Measurements from ENCODE around the gene OBSCN. TPM values are rescaled to one million over a fixed set of nuclear protein-coding genes. Genes with fewer than 3 reads are reported as not detected.

Gene OBSCN
- total and polyA plus RNA-seq, 2 donors (not counting 3 experiments of a cell fraction or from before 2014, with no cell fraction given): 1.5 to 2.9 TPM

- Histone ChIP-seq H3K4me3 (replicated peaks in 1 of 3; ENCODE audit: insufficient read depth in 1 of 3, low read depth in 1 of 3, low read length in 3 of 3) (no peak overlapping the region), H3K27me3 (ENCODE audit: control insufficient read depth in 2 of 2, insufficient read depth in 2 of 2, low read length in 2 of 2) (peaks cover 9 to 11% of the 10 kb centered on the region in 2 experiments), H3K9me3 (replicated peaks; ENCODE audit: control insufficient read depth, insufficient read depth, low read length) (no peaks in the 10 kb centered on the region), H3K27ac (ENCODE audit: insufficient read depth, low read depth, low read length) (no peak overlapping the region), H4K20me1 (replicated peaks; ENCODE audit: control insufficient read depth, extremely low read depth, insufficient read depth, low read length) (no peaks in the 10 kb centered on the region), H3K9ac (replicated peaks; ENCODE audit: extremely low read depth, insufficient read depth, low read length) (no peak overlapping the region), H3K36me3 (ENCODE audit: control insufficient read depth in 2 of 2, extremely low read depth in 1 of 2, insufficient read depth in 2 of 2, low read length in 2 of 2) (no peaks in the 10 kb centered on the region), H2AFZ (ENCODE audit: low read depth, low read length) (no peak overlapping the region), H3K79me2 (ENCODE audit: control insufficient read depth, insufficient read depth, low read length) (no peaks in the 10 kb centered on the region), H3K4me1 (ENCODE audit: control insufficient read depth, extremely low read depth, insufficient read depth, low read length) (peaks cover 3% of the 10 kb centered on the region), H3K9me1 (replicated peaks; ENCODE audit: control insufficient read depth, extremely low read depth, insufficient read depth, low read length) (no peaks in the 10 kb centered on the region), H3K4me2 (ENCODE audit: insufficient read depth, low read length) (no peak overlapping the region)
- dilution Hi-C loops (cut with MboI; ENCODE audit: extremely low pct_ligation_motif_present, low sequenced_read_pairs): no loop called here
- no TSS peak for BruUV-seq (replicated peaks)
- FAIRE-seq (no peak), DNase-seq (ENCODE audit: low read depth, low spot score) (no peak)
- CTCF ChIA-PET: interaction anchor here (0.9 kb wide), 1 partner anchor 9 kb away, joined by 3 read pairs; no protein-coding TSS in a partner anchor
- TF ChIP-seq CTCF (IDR thresholded peaks at IDR 0.05; ENCODE audit: extremely low read depth in 1 of 2, insufficient read depth in 1 of 2, low read depth in 1 of 2, low read length in 2 of 2) (no peak), JUN (IDR thresholded peaks at IDR 0.05; ENCODE audit: borderline replicate concordance, insufficient read depth, insufficient read length, low read depth) (no peak), POLR2A (IDR thresholded peaks at IDR 0.05; ENCODE audit: low read depth, low read length) (no peak), EZH2 (IDR thresholded peaks at IDR 0.05; ENCODE audit: borderline replicate concordance, low read depth, low read length, severe bottlenecking) (no peak)
- POLR2A ChIA-PET: no interaction called here
- intact Hi-C loops (cut with micrococcal nuclease): no loop called here
Measured at GRCh38 chr1:228383773-228384172, 175.9 kb downstream of the OBSCN start.

- ChIA-PET POLR2A (no interaction called here), CTCF (interaction anchor here (1.1 kb wide), 1 partner anchor 8 kb away, joined by 5 read pairs; no protein-coding TSS in a partner anchor)
- FAIRE-seq: no peak
Measured at GRCh38 chr1:228385232-228385631, 177.4 kb downstream of the OBSCN start.

More at GRCh38 chr1:228385232-228385631, 177.4 kb downstream of the OBSCN start:
- Histone ChIP-seq H3K4me2 (ENCODE audit: insufficient read depth, low read length) (no peak overlapping the region), H3K9ac (replicated peaks; ENCODE audit: extremely low read depth, insufficient read depth, low read length) (no peak overlapping the region), H3K9me3 (replicated peaks; ENCODE audit: control insufficient read depth, insufficient read depth, low read length) (no peaks in the 10 kb centered on the region), H4K20me1 (replicated peaks; ENCODE audit: control insufficient read depth, extremely low read depth, insufficient read depth, low read length) (no peaks in the 10 kb centered on the region), H3K9me1 (replicated peaks; ENCODE audit: control insufficient read depth, extremely low read depth, insufficient read depth, low read length) (no peaks in the 10 kb centered on the region), H3K36me3 (ENCODE audit: control insufficient read depth in 2 of 2, extremely low read depth in 1 of 2, insufficient read depth in 2 of 2, low read length in 2 of 2) (no peaks in the 10 kb centered on the region), H3K27ac (ENCODE audit: insufficient read depth, low read depth, low read length) (no peak overlapping the region), H2AFZ (ENCODE audit: low read depth, low read length) (no peak overlapping the region), H3K4me3 (replicated peaks in 1 of 3; ENCODE audit: insufficient read depth in 1 of 3, low read depth in 1 of 3, low read length in 3 of 3) (no peak overlapping the region), H3K4me1 (ENCODE audit: control insufficient read depth, extremely low read depth, insufficient read depth, low read length) (no peaks in the 10 kb centered on the region), H3K79me2 (ENCODE audit: control insufficient read depth, insufficient read depth, low read length) (no peaks in the 10 kb centered on the region), H3K27me3 (ENCODE audit: control insufficient read depth in 2 of 2, insufficient read depth in 2 of 2, low read length in 2 of 2) (peaks cover 4% of the 10 kb centered on the region in 2 experiments)
- TF ChIP-seq FOS (IDR thresholded peaks at IDR 0.05; ENCODE audit: borderline replicate concordance, insufficient read depth, low read length) (no peak), POLR2A (IDR thresholded peaks at IDR 0.05; ENCODE audit: low read depth, low read length) (no peak), MYC (IDR thresholded peaks at IDR 0.05; ENCODE audit: low read depth, low read length) (no peak), CTCF (IDR thresholded peaks at IDR 0.05; ENCODE audit: extremely low read depth in 1 of 2, insufficient read depth in 1 of 2, low read depth in 1 of 2, low read length in 2 of 2) (no peak), MAX (IDR thresholded peaks at IDR 0.05; ENCODE audit: insufficient read depth, insufficient read length) (no peak), EZH2 (IDR thresholded peaks at IDR 0.05; ENCODE audit: borderline replicate concordance, low read depth, low read length, severe bottlenecking) (no peak), GATA2 (IDR thresholded peaks at IDR 0.05; ENCODE audit: insufficient read depth, insufficient read length, low read depth, low read length) (no peak), POLR2AphosphoS5 (IDR thresholded peaks at IDR 0.05; ENCODE audit: insufficient read depth, low read depth, low read length) (no peak), JUN (IDR thresholded peaks at IDR 0.05; ENCODE audit: borderline replicate concordance, insufficient read depth, insufficient read length, low read depth) (no peak)
- DNase-seq (ENCODE audit: low read depth, low spot score): no peak
- intact Hi-C loops (cut with micrococcal nuclease) (loop anchor here (5.0 kb wide), 1 partner anchor 117 kb away; no protein-coding TSS in a partner anchor), dilution Hi-C loops (cut with MboI; ENCODE audit: extremely low pct_ligation_motif_present, low sequenced_read_pairs) (no loop called here)
- BruUV-seq (replicated peaks): no TSS peak
